ENCODE data around the gene TRIM5.
"Not testable (repeated sequence)": the region's sequence is repeated elsewhere in the genome, so short reads cannot be mapped to it uniquely, and the experiment has no call there.

TRIM5 gene

GRCh38 chr11:5691964-5692361 lies 7.1 kb upstream of the TRIM5 start:
- Histone ChIP-seq H3K79me2 (ENCODE audit: insufficient read depth, low read length) (no peaks in the 10 kb centered on the region), H3K9me2 (replicated peaks; ENCODE audit: low read depth, low read length) (no peaks in the 10 kb centered on the region), H4K20me1 (ENCODE audit: insufficient read depth, low read length, poor library complexity, severe bottlenecking) (no peaks in the 10 kb centered on the region), H2AFZ (ENCODE audit: low read length) (0 out of 2 replicates have a peak overlapping the region, but pooled peaks have one; percentile 29), H3K9ac (ENCODE audit: low read depth, low read length, poor library complexity, severe bottlenecking) (peak overlapping the region; percentile 82), H3F3A (ENCODE audit: low read depth) (no peaks in the 10 kb centered on the region), H3K27me3 (ENCODE audit: insufficient read depth, low read length, poor library complexity, severe bottlenecking) (no peaks in the 10 kb centered on the region), H3K36me3 (ENCODE audit: insufficient read depth, low read length) (no peaks in the 10 kb centered on the region), H3K9me3 (ENCODE audit: insufficient read depth, low read depth, low read length) (no peaks in the 10 kb centered on the region), H3K4me2 (ENCODE audit: low read depth, low read length, poor library complexity, severe bottlenecking) (peak overlapping the region; percentile 79), H3K4me3 (ENCODE audit: low read length, poor library complexity, severe bottlenecking) (peak overlapping the region; percentile 72), H3K4me1 (ENCODE audit: insufficient read depth, low read length, poor library complexity, severe bottlenecking) (peaks cover 19% of the 10 kb centered on the region)
- TF ChIP-seq EZH2phosphoT487 (IDR thresholded peaks at IDR 0.05; ENCODE audit: borderline replicate concordance) (no peak), CTCF (conservative IDR thresholded peaks at IDR 0.05; ENCODE audit: low read length) (no peak)

DNA sequence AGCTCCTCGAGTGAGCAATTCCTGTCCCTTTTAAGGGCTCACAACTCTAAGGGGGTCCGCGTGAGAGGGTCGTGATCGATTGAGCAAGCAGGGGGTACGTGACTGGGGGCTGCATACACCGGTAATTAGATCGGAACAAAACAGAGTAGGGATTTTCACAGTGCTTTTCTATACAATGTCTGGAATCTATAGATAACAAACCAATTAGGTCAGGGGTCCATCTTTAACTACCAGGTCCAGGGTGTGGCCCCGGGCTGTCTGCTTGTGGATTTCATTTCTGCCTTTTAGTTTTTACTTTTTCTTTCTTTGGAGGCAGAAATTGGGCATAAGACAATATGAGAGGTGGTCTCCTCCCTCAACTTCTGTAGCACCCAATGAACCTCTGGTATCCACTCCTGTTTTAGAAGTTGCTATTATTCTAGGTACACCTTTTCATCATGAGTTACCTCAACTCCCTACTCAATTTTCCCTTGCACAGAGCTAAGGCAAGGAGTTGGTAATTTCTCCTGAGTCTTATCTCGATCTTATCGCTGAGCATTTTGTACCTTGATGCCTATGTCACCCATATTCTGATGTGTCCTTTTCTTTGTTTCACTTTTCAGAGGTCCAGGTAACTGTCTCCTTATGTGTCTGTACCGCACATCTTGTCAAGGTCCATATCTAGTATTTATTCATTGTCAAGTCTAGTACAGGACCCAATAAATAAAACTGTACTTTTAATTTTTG lies 6.5 kb upstream of the TRIM5 start:
- H2AFZ ChIP-seq (ENCODE audit: low read length), result peak overlapping the region; percentile 44
- not testable (repeated sequence) for H3K36me3 ChIP-seq (ENCODE audit: insufficient read depth, low read length); H3K27me3 ChIP-seq (ENCODE audit: insufficient read depth, low read length, poor library complexity, severe bottlenecking); H3K9me2 ChIP-seq (replicated peaks; ENCODE audit: low read depth, low read length); H3F3A ChIP-seq (ENCODE audit: low read depth); H4K20me1 ChIP-seq (ENCODE audit: insufficient read depth, low read length, poor library complexity, severe bottlenecking); H3K9me3 ChIP-seq (ENCODE audit: insufficient read depth, low read depth, low read length); H3K79me2 ChIP-seq (ENCODE audit: insufficient read depth, low read length)
- peak overlapping the region; percentile 72 for H3K4me3 ChIP-seq (ENCODE audit: low read length, poor library complexity, severe bottlenecking)
- peak overlapping the region; percentile 79 for H3K4me2 ChIP-seq (ENCODE audit: low read depth, low read length, poor library complexity, severe bottlenecking)
- H3K4me1 ChIP-seq (ENCODE audit: insufficient read depth, low read length, poor library complexity, severe bottlenecking), result peaks cover 19% of the 10 kb centered on the region
- peak overlapping the region; percentile 82 for H3K9ac ChIP-seq (ENCODE audit: low read depth, low read length, poor library complexity, severe bottlenecking)

DNA sequence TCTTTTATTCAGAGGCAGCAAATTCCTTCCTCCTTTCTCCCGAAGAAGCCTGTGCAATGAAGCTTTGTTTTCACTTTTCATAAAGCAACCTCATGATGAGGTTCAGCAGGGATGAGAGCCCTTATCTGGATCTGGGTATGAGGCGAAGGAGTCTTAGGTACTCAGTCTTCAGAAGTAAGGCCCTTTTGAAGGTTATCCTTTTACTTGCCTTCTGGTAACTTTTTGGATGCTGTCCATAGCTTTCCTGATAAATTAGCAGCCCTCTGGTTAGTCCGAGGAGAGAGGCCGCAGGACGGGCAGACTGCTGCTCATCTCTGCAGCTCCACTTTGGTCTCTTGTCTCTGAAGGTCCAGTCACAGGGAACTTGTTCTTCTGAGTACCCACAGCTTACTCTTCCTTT lies 5.9 kb upstream of the TRIM5 start:
- H3K4me2 ChIP-seq (ENCODE audit: low read depth, low read length, poor library complexity, severe bottlenecking), result peak overlapping the region; percentile 79
- no peaks in the 10 kb centered on the region for H3F3A ChIP-seq (ENCODE audit: low read depth)
- peak overlapping the region; percentile 72 for H3K4me3 ChIP-seq (ENCODE audit: low read length, poor library complexity, severe bottlenecking)
- H3K79me2 ChIP-seq (ENCODE audit: insufficient read depth, low read length), result no peaks in the 10 kb centered on the region
- no peaks in the 10 kb centered on the region for H3K27me3 ChIP-seq (ENCODE audit: insufficient read depth, low read length, poor library complexity, severe bottlenecking)
- peak overlapping the region; percentile 44 for H2AFZ ChIP-seq (ENCODE audit: low read length)
- H3K9me3 ChIP-seq (ENCODE audit: insufficient read depth, low read depth, low read length), result no peaks in the 10 kb centered on the region
- H3K9me2 ChIP-seq (replicated peaks; ENCODE audit: low read depth, low read length), result no peaks in the 10 kb centered on the region
- H4K20me1 ChIP-seq (ENCODE audit: insufficient read depth, low read length, poor library complexity, severe bottlenecking), result no peaks in the 10 kb centered on the region
- peaks cover 19% of the 10 kb centered on the region for H3K4me1 ChIP-seq (ENCODE audit: insufficient read depth, low read length, poor library complexity, severe bottlenecking)
- H3K9ac ChIP-seq (ENCODE audit: low read depth, low read length, poor library complexity, severe bottlenecking), result peak overlapping the region; percentile 82
- H3K36me3 ChIP-seq (ENCODE audit: insufficient read depth, low read length), result no peaks in the 10 kb centered on the region
- TF ChIP-seq CTCF (conservative IDR thresholded peaks at IDR 0.05; ENCODE audit: low read length), result no peak
- TF ChIP-seq EZH2phosphoT487 (IDR thresholded peaks at IDR 0.05; ENCODE audit: borderline replicate concordance), result no peak

DNA sequence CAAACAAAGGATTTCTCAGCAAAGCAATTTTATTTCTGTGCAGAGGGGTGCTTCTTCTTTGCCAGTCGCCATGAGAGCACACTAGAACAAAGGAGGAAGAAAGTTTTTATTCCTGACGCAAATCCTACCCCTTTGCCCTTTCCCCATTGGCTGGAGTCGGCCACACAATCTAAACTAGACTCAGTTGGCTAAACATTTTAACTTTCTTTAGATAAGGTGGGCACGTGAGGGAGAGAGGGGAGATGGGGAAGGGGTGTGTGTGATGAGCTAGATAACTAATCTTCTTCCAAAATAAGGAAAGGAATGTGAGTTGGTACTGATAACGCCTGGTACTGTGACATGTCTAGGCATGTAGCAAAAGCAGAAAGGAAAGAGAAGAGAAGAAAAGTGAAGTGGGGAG lies 5.3 kb upstream of the TRIM5 start:
- H3F3A ChIP-seq (ENCODE audit: low read depth), result no peaks in the 10 kb centered on the region
- no peaks in the 10 kb centered on the region for H3K9me3 ChIP-seq (ENCODE audit: insufficient read depth, low read depth, low read length)
- no peaks in the 10 kb centered on the region for H3K36me3 ChIP-seq (ENCODE audit: insufficient read depth, low read length)
- H3K9me2 ChIP-seq (replicated peaks; ENCODE audit: low read depth, low read length), result no peaks in the 10 kb centered on the region
- H3K79me2 ChIP-seq (ENCODE audit: insufficient read depth, low read length), result no peaks in the 10 kb centered on the region
- peak overlapping the region; percentile 79 for H3K4me2 ChIP-seq (ENCODE audit: low read depth, low read length, poor library complexity, severe bottlenecking)
- no peaks in the 10 kb centered on the region for H3K27me3 ChIP-seq (ENCODE audit: insufficient read depth, low read length, poor library complexity, severe bottlenecking)
- peak overlapping the region; percentile 82 for H3K9ac ChIP-seq (ENCODE audit: low read depth, low read length, poor library complexity, severe bottlenecking)
- TF ChIP-seq EZH2phosphoT487 (IDR thresholded peaks at IDR 0.05; ENCODE audit: borderline replicate concordance) (no peak), CTCF (conservative IDR thresholded peaks at IDR 0.05; ENCODE audit: low read length) (no peak)
- peak overlapping the region; percentile 72 for H3K4me3 ChIP-seq (ENCODE audit: low read length, poor library complexity, severe bottlenecking)
- peak overlapping the region; percentile 44; the same call in 1 of the 2 replicates for H2AFZ ChIP-seq (ENCODE audit: low read length)
- peaks cover 20% of the 10 kb centered on the region for H3K4me1 ChIP-seq (ENCODE audit: insufficient read depth, low read length, poor library complexity, severe bottlenecking)
- no peaks in the 10 kb centered on the region for H4K20me1 ChIP-seq (ENCODE audit: insufficient read depth, low read length, poor library complexity, severe bottlenecking)
